Breast epithelium (tissue), 3 donors: ENCODE data around the gene VGF.

Experiments
- POLR2A ChIP-seq: fragments of 450-650 bp; IDR thresholded peaks from one replicate; pipeline ENCODE4 v1.6.1; 2016; ENCODE audit warnings: antibody characterized with exemption, mild to moderate bottlenecking, moderate library complexity
- POLR2AphosphoS5 ChIP-seq, 3 donors: sonication (generic); formaldehyde crosslinking; IDR thresholded peaks; one replicate each; pipeline ENCODE4 v1.6.1; 2017; ENCODE audit warnings: antibody characterized with exemption in 3 of 3
- TF ChIP-seq, protein P1 (sequence below), 3 donors: fragments of 450-650 bp; IDR thresholded peaks; one replicate each; pipeline ENCODE4 v1.5.1; 2016 to 2017; ENCODE audit warnings: antibody characterized with exemption in 3 of 3, mild to moderate bottlenecking in 3 of 3, moderate library complexity in 3 of 3

DNA sequence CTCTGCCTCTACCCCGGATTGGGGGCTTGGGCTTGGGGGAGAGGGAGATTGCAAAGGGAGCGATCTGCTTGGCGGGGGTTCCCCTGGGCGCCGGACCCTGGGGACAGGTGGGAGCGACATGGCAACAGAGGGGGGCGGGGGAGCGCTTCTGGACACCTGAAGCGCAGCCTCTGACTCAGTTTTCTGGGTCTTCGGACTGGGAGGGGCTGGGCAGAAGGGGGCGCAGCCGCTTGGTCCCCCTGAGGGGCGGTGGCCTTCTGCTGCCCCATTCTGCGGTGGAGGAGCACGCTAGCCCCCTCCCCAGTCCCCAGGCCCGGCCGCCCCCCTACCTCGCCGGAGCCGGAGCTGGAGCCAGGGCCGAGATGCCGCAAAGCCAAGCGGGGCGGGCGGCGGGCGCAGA is 14.3 kb upstream of the VGF start:
- TF ChIP-seq, protein P1, sequence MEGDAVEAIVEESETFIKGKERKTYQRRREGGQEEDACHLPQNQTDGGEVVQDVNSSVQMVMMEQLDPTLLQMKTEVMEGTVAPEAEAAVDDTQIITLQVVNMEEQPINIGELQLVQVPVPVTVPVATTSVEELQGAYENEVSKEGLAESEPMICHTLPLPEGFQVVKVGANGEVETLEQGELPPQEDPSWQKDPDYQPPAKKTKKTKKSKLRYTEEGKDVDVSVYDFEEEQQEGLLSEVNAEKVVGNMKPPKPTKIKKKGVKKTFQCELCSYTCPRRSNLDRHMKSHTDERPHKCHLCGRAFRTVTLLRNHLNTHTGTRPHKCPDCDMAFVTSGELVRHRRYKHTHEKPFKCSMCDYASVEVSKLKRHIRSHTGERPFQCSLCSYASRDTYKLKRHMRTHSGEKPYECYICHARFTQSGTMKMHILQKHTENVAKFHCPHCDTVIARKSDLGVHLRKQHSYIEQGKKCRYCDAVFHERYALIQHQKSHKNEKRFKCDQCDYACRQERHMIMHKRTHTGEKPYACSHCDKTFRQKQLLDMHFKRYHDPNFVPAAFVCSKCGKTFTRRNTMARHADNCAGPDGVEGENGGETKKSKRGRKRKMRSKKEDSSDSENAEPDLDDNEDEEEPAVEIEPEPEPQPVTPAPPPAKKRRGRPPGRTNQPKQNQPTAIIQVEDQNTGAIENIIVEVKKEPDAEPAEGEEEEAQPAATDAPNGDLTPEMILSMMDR (IDR thresholded peaks at IDR 0.05): no peak
- TF ChIP-seq POLR2A: no peak
- no peak for TF ChIP-seq POLR2AphosphoS5 (IDR thresholded peaks at IDR 0.05)
